ENCODE data around the gene ALKAL2. TPM values are rescaled to one million over a fixed set of nuclear protein-coding genes. Genes with fewer than 3 reads are reported as not detected.
"Not testable (repeated sequence)": the region's sequence is repeated elsewhere in the genome, so short reads cannot be mapped to it uniquely, and the experiment has no call there.

The ALKAL2 gene
- total RNA-seq, 1 donor from 2014 or later, result 50.0 TPM

GRCh38 chr2:317501-318424 lies 29.9 kb upstream of the ALKAL2 start:
- Mint-ChIP-seq H3K27me3 (ENCODE audit: unreplicated experiment) (no peaks in the 10 kb centered on the region), H3K27ac (ENCODE audit: unreplicated experiment) (peak overlapping the region; percentile 98), H3K4me3 (ENCODE audit: unreplicated experiment) (peak overlapping the region; percentile 72), H3K9me3 (ENCODE audit: unreplicated experiment) (no peaks in the 10 kb centered on the region), H3K4me1 (ENCODE audit: unreplicated experiment) (peaks cover 34% of the 10 kb centered on the region), H3K36me3 (ENCODE audit: unreplicated experiment) (no peaks in the 10 kb centered on the region)
- no peak for TF ChIP-seq CTCF (IDR thresholded peaks at IDR 0.05)
- DNase-seq (ENCODE audit: extremely low spot score, unreplicated experiment), result no peak

GRCh38 chr2:316381-316780 lies 28.5 kb upstream of the ALKAL2 start:
- Mint-ChIP-seq H3K27ac (ENCODE audit: unreplicated experiment) (no peak overlapping the region), H3K4me3 (ENCODE audit: unreplicated experiment) (no peak overlapping the region), H3K36me3 (ENCODE audit: unreplicated experiment) (no peaks in the 10 kb centered on the region), H3K4me1 (ENCODE audit: unreplicated experiment) (peaks cover 28% of the 10 kb centered on the region), H3K27me3 (ENCODE audit: unreplicated experiment) (peaks cover 2% of the 10 kb centered on the region), H3K9me3 (ENCODE audit: unreplicated experiment) (no peaks in the 10 kb centered on the region)
- DNase-seq (ENCODE audit: extremely low spot score, unreplicated experiment), result no peak
- no peak for TF ChIP-seq CTCF (IDR thresholded peaks at IDR 0.05)

GRCh38 chr2:315925-316324 lies 28.0 kb upstream of the ALKAL2 start:
- not testable (repeated sequence) for H3K4me3 Mint-ChIP-seq (ENCODE audit: unreplicated experiment); H3K9me3 Mint-ChIP-seq (ENCODE audit: unreplicated experiment); DNase-seq (ENCODE audit: extremely low spot score, unreplicated experiment); H3K27me3 Mint-ChIP-seq (ENCODE audit: unreplicated experiment); H3K36me3 Mint-ChIP-seq (ENCODE audit: unreplicated experiment); H3K27ac Mint-ChIP-seq (ENCODE audit: unreplicated experiment)
- H3K4me1 Mint-ChIP-seq (ENCODE audit: unreplicated experiment), result peaks cover 28% of the 10 kb centered on the region

GRCh38 chr2:314561-315336 lies 26.9 kb upstream of the ALKAL2 start:
- Mint-ChIP-seq H3K4me1 (ENCODE audit: unreplicated experiment) (peaks cover 28% of the 10 kb centered on the region), H3K36me3 (ENCODE audit: unreplicated experiment) (no peaks in the 10 kb centered on the region), H3K4me3 (ENCODE audit: unreplicated experiment) (no peak overlapping the region), H3K9me3 (ENCODE audit: unreplicated experiment) (no peaks in the 10 kb centered on the region), H3K27me3 (ENCODE audit: unreplicated experiment) (peaks cover 3% of the 10 kb centered on the region), H3K27ac (ENCODE audit: unreplicated experiment) (no peak overlapping the region)
- TF ChIP-seq CTCF (IDR thresholded peaks at IDR 0.05), result no peak
- DNase-seq (ENCODE audit: extremely low spot score, unreplicated experiment), result no peak

GRCh38 chr2:313991-314390 lies 26.1 kb upstream of the ALKAL2 start:
- no peak for DNase-seq (ENCODE audit: extremely low spot score, unreplicated experiment)
- no peaks in the 10 kb centered on the region for H3K9me3 Mint-ChIP-seq (ENCODE audit: unreplicated experiment)

More at GRCh38 chr2:313991-314390, 26.1 kb upstream of the ALKAL2 start:
- H3K4me1 Mint-ChIP-seq (ENCODE audit: unreplicated experiment), result peaks cover 30% of the 10 kb centered on the region
- H3K4me3 Mint-ChIP-seq (ENCODE audit: unreplicated experiment), result no peak overlapping the region
- TF ChIP-seq CTCF (IDR thresholded peaks at IDR 0.05), result no peak
- no peak overlapping the region for H3K27ac Mint-ChIP-seq (ENCODE audit: unreplicated experiment)
- H3K36me3 Mint-ChIP-seq (ENCODE audit: unreplicated experiment), result no peaks in the 10 kb centered on the region
- peaks cover 3% of the 10 kb centered on the region for H3K27me3 Mint-ChIP-seq (ENCODE audit: unreplicated experiment)
